Measurements from ENCODE around the gene ASTN2. TPM values are rescaled to one million over a fixed set of nuclear protein-coding genes. Genes with fewer than 3 reads are reported as not detected.

The ASTN2 gene
- polyA plus RNA-seq, 1 donor from 2014 or later, result 6.8 TPM

- H3K9me3 ChIP-seq (ENCODE audit: low read length), result no peaks in the 10 kb centered on the region
- H3K9me2 ChIP-seq (ENCODE audit: insufficient read depth, low read length), result no peaks in the 10 kb centered on the region
Observed at GRCh38 chr9:117453737-117454136, 38.9 kb upstream of the ASTN2 start.

GRCh38 chr9:117451311-117451710, 36.5 kb upstream of the ASTN2 start:
- Histone ChIP-seq H3K9ac (ENCODE audit: low read length) (no peak overlapping the region), H3K4me3 (ENCODE audit: low read length) (no peak overlapping the region), H3K9me2 (ENCODE audit: insufficient read depth, low read length) (no peaks in the 10 kb centered on the region), H3K27ac (ENCODE audit: low read length) (no peak overlapping the region), H3K36me3 (ENCODE audit: insufficient read depth, low read length) (no peaks in the 10 kb centered on the region), H3F3A (ENCODE audit: insufficient read depth, low read length, poor library complexity, severe bottlenecking) (no peaks in the 10 kb centered on the region), H2AFZ (ENCODE audit: low read depth, low read length) (no peak overlapping the region), H3K4me2 (ENCODE audit: low read length) (no peak overlapping the region), H3K79me2 (replicated peaks; ENCODE audit: insufficient read depth, low read length) (no peaks in the 10 kb centered on the region), H4K20me1 (ENCODE audit: insufficient read depth) (no peaks in the 10 kb centered on the region), H3K27me3 (ENCODE audit: insufficient read depth, low read depth, low read length) (no peaks in the 10 kb centered on the region), H3K9me3 (ENCODE audit: low read length) (no peaks in the 10 kb centered on the region)
- TF ChIP-seq RAD21 (conservative IDR thresholded peaks at IDR 0.05) (no peak), SMC3 (conservative IDR thresholded peaks at IDR 0.05; ENCODE audit: poor library complexity) (no peak), MXI1 (conservative IDR thresholded peaks at IDR 0.05; ENCODE audit: poor library complexity, severe bottlenecking) (no peak), TAF1 (IDR thresholded peaks at IDR 0.05; ENCODE audit: low read depth) (no peak), EZH2 (IDR thresholded peaks at IDR 0.05; ENCODE audit: borderline replicate concordance, insufficient read depth, low read length, poor library complexity, severe bottlenecking) (no peak), POLR2AphosphoS5 (IDR thresholded peaks at IDR 0.05) (no peak), REST (IDR thresholded peaks at IDR 0.05; ENCODE audit: borderline replicate concordance) (no peak), EP300 (conservative IDR thresholded peaks at IDR 0.05; ENCODE audit: poor library complexity, severe bottlenecking) (no peak)

More at GRCh38 chr9:117453737-117454136, 38.9 kb upstream of the ASTN2 start:
- H3K79me2 ChIP-seq (replicated peaks; ENCODE audit: insufficient read depth, low read length), result no peaks in the 10 kb centered on the region
- no peaks in the 10 kb centered on the region for H3K27me3 ChIP-seq (ENCODE audit: insufficient read depth, low read depth, low read length)
- no peak overlapping the region for H3K4me2 ChIP-seq (ENCODE audit: low read length)
- no peaks in the 10 kb centered on the region for H4K20me1 ChIP-seq (ENCODE audit: insufficient read depth)
- TF ChIP-seq POLR2AphosphoS5 (IDR thresholded peaks at IDR 0.05), result no peak
- TF ChIP-seq TAF1 (IDR thresholded peaks at IDR 0.05; ENCODE audit: low read depth), result no peak
- no peak for TF ChIP-seq MXI1 (conservative IDR thresholded peaks at IDR 0.05; ENCODE audit: poor library complexity, severe bottlenecking)
- no peak for TF ChIP-seq SMC3 (conservative IDR thresholded peaks at IDR 0.05; ENCODE audit: poor library complexity)
- no peak for TF ChIP-seq RAD21 (conservative IDR thresholded peaks at IDR 0.05)
- no peak for TF ChIP-seq EZH2 (IDR thresholded peaks at IDR 0.05; ENCODE audit: borderline replicate concordance, insufficient read depth, low read length, poor library complexity, severe bottlenecking)
- no peak for TF ChIP-seq EP300 (conservative IDR thresholded peaks at IDR 0.05; ENCODE audit: poor library complexity, severe bottlenecking)
- TF ChIP-seq REST (IDR thresholded peaks at IDR 0.05; ENCODE audit: borderline replicate concordance), result no peak
- TF ChIP-seq CTCF (IDR thresholded peaks at IDR 0.05; ENCODE audit: poor library complexity, severe bottlenecking), result no peak
- H2AFZ ChIP-seq (ENCODE audit: low read depth, low read length), result no peak overlapping the region
- no peak overlapping the region for H3K9ac ChIP-seq (ENCODE audit: low read length)
- H3F3A ChIP-seq (ENCODE audit: insufficient read depth, low read length, poor library complexity, severe bottlenecking), result no peaks in the 10 kb centered on the region
- H3K4me3 ChIP-seq (ENCODE audit: low read length), result no peak overlapping the region
- no peaks in the 10 kb centered on the region for H3K36me3 ChIP-seq (ENCODE audit: insufficient read depth, low read length)
- no peak overlapping the region for H3K27ac ChIP-seq (ENCODE audit: low read length)
